ENCODE measurements around the gene SLC25A17.
"Not testable (repeated sequence)": the region's sequence is repeated elsewhere in the genome, so short reads cannot be mapped to it uniquely, and the experiment has no call there.

The SLC25A17 gene, protein sequence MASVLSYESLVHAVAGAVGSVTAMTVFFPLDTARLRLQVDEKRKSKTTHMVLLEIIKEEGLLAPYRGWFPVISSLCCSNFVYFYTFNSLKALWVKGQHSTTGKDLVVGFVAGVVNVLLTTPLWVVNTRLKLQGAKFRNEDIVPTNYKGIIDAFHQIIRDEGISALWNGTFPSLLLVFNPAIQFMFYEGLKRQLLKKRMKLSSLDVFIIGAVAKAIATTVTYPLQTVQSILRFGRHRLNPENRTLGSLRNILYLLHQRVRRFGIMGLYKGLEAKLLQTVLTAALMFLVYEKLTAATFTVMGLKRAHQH

DNA sequence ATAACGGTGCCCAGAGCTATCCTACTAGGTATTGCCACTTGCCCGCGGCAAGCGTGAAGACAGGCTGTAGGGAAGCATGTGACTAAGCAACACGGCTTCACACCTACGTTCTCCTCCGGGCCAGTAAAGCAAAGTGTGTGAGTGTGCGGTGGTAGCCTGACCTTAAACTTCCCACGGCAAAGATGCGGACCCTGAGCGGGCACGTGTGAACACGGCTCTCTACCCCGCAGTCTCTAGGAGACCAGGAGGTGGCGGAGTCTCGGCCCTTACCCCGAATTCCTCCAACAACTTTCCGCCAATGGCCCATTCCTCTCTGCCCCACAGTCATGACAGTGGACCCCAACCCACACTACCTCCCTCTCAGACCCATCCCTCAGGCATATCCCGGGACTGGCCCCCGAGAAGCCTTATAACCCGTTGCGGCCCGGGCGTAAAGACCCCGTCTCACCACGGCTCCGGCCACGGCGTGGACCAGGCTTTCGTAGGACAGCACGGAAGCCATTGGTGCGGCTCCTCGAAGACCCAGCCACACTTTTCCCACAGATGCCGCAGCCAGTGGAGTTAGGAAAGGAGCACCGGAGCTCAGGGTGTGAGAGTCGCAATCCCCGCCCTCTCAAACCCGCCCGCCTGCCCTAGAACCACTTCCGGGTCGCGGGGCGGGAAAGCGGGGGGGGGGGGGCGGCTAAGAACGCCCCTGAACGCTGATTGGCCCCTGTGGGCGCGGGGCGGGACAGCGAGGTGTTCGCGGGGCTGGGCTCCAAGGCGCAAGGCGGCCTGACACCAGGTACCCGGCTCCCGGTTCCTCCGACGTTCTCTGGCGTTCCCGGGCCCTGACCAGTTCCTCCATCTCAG lies at the start of gene SLC25A17:
Gene SLC25A17 (minus strand): TSS at position 600 of the 852 bp plus-strand sequence. CDS start 98 bp downstream, at position 502.
- peak; percentile 90 for DNase-seq

DNA sequence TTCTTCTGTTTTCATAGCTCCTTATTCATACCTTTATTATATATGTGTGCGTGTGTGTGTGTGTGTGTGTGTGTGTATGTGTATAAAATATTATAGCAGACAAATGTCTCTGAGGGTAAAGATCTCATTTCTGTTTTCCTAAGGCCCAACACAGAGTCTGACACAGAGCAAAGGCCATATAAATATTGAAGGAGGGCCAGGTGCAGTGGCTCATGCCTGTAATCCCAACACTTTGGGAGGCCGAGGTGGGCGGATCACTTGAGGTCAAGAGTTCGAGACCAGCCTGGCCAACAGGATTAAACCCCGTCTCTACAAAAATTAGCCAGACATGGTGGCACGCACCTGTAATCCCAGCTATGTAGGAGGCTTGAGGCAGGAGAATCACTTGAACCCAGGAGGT lies 49.2 kb upstream of the SLC25A17 start:
- DNase-seq = not testable (repeated sequence)

DNA sequence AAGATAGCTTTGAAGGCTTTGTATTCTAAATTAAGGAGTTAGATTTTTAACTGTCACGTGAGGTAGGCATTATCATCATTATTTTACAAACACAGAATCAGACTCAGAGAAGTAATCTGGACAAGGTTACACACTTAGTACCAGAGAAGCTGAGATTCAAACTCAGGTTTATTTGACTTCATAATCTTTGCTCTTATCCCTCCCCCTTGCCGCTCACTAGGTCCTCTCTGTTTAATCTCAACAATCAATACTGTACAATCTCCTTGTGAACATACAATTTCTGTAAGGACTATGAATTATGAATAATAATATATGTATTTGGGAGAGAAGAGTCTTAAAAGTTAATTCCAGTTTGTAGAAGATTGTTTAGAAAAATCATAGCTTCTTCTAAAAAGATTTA lies 48.0 kb upstream of the SLC25A17 start:
- DNase-seq = no peak

DNA sequence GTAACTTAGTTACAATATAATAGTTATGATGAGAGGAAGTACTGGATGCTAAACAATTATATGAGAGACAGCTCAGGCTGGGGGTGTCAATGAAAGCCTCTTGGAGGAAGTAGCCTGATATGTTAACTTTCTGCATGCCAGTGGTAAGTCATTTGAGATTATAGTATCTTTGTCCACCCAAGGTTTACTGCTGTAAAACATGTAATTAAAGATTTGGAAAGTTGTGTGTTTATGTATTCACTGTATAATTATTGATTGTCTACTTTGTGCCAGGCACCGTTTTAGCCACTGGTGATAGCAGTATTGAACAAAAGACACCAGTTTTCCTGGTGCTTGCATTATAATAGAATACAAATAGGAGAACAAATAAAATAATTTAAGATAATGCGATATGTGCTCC lies 43.4 kb upstream of the SLC25A17 start:
- no peak for DNase-seq

DNA sequence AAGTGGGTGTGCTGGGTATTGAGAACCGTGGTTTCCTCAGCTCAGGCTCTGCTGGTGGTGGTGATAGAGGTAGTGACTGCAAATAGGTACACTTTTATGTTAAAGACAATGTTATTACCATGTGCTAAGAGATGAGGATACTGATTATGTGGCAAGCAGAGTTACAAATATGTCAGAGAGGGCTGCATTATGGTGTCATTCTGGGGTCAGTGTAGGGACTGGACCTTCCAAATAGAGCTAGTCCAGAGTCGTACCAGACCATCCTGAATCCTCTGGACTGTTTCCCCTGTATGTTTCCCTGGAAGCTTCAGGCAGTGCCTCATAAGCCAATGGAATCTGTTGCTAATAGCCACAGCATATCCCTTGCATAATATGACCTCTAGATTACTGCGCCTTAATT lies 42.9 kb upstream of the SLC25A17 start, which contains the start of gene DNAJB7:
Gene DNAJB7 (minus strand): TSS at position 101 of the 400 bp plus-strand sequence. CDS start 119 bp downstream, outside the sequence.
- no peak for DNase-seq

DNA sequence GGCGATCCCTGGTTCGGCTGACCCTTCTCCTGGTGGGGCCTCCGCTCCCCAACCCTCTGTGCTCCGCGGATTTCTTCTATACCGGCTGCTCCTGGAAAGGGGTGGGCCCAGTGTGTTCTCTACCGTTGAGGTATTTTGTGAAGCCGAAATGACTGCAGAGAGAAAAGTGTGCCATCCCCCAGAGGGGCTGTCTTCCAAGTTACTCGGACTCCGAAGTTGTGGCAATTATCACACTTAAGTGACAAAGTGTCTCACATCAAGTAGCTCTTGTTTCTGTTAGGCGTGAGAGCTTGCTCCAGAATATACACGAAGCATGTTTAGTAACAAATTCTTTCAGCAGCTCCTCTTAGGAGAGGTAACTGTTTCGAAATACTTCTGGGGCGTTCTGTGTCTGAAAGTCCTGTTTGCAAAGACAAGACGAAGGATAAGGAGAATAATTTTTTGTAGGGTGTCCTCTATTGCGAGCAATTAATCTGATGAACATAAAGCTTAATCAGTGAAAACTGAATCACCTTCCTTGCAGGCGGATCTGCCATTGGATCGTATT lies 38.2 kb upstream of the SLC25A17 start:
- no peak for DNase-seq

DNA sequence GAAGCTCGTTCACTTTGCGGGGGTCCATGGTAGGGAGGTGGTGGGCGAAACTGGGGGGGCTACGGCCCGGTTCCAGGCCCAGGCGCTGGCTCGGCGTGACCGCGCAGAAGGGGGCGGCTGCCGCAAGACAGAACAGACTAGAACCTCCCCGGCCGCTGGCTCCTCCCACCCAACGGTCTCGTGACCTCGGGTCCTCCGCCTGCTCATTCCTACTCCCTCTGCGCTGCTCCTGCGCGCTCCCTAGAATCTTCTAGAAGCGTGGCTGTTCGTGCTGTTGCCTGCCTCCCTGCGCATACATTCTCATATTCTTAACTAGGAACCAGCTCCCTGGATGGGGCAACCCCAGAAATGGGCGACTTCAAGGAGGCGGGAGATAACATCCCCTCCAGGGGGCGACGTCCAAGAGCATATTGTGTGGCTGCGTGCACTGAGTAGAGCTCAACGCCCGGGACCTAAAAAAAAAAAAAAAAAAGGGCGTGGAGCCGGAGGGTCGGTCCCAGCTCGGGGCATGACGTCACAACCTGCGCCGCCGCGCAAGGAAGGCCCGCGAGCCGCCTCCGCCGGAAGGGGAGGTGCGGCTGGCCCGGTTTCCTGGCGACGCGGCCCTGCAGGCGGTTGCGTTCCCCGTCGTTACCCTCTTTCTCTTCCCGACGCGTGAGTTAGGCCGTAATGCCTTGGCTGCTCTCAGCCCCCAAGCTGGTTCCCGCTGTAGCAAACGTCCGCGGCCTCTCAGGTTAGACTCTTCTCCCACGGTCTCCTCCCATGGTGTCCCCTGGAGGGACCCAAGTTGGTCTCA lies 37.6 kb upstream of the SLC25A17 start, which contains the start of the genes ST13 and XPNPEP3:
Gene ST13 (minus strand): TSS at position 127 of the 796 bp plus-strand sequence. CDS start 99 bp downstream, at position 28.
Gene XPNPEP3 (plus strand): TSS at position 636 of the 796 bp plus-strand sequence. CDS start 34 bp downstream, at position 670.
- peak; percentile 98 for DNase-seq

DNA sequence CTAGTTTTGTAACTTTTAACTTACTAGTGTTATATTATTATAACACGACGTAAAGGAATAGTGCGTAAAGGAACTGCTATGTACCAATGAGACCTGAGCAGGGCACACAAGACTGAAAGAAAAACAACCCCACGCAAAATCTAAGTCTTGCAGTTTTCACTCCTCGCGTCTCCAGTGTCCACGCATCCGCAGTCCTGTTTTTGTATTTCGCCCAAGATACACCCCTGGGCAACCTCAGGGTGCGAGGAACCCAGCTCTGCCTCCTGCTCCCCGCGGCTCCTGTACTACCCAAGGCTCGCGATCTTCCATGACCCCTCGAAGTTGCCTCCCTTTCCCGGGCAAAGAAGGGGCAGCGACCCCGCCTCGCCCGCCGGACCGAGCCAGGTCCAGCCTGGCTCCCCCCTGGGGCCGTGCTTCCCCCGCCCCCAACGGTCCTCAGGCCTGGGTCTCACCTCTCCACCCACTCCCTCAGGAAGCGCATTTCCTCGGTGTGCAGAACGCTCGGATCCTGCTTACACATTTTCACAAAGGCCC lies 36.9 kb upstream of the SLC25A17 start:
- DNase-seq = peak; percentile 45

DNA sequence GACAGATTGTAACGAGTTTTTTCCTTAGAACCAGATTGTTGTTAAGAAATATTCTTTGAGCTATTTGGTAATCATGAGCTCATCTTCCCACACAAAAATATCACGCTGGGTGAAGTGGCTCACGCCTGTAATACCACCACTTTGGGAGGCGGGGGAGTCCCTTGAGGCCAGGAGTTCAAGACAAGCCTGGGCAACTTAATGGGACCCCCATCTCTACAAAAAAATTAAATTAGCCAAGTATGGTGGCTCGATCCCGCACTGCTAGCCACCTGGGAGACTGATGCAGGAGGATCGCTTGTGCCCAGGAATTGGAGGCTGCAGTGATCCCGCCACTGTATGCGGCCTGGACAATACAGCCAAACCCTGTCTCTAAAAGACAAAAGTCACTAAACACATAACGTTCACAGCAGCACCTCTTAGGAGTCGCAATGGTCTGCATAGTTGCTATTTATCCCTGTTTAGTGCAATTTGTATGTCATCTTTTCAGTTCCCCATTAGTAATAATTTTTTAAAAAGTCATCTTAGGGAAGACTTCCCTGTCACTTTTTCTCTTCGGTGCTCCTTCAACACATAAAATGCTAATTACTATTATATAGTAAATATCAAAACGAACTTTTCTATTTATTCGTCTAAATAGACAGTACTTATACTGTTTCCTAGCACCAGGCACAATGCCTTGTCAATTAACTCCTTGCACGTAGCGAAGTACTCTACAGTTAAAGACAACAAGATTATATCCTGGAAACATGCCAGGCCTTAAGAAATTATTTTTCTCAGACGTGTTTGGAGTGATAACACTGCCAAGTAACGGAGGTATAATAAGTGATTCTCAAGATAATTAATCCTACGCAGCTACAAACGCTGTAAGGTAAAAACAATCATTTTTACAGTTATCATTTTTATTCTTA lies 36.2 kb upstream of the SLC25A17 start:
- peak; percentile 80 for DNase-seq

DNA sequence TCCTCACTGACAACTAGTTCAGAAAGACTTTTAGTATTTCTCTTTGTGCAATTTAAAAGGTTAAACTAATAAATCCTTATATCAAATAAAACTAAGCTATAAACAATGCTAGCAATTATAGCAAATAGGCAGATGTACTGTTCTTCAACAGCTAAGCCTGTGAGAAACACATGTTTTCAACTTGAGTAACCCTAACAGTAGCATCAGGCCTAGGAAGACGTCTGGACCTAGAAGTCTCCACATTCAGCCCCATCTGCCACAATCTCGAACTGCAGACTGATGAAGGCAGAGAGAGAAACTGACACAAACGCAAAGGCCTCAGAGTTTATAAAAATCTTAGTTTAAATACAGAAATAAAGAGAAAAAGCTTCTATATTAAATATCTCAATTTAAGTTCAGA lies 34.8 kb upstream of the SLC25A17 start:
- DNase-seq = no peak

DNA sequence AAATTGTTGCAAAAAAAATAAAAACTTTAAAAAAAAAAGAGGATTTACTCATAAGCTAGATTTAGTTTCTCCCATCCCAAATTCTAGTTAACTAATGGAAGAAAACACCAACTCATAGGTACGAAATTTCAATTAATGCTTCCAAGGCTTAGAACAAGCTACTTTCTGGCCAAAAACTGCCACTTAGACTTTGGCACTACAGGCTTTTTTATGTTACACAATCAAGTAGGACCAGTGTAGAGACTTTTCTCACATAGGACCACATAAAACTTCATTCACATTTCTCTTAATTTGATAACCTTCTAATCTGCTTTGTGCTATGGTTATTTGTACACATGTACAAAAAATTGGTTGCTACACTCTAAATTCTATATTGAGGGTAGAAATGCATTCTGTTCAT lies 34.2 kb upstream of the SLC25A17 start:
- no peak for DNase-seq

DNA sequence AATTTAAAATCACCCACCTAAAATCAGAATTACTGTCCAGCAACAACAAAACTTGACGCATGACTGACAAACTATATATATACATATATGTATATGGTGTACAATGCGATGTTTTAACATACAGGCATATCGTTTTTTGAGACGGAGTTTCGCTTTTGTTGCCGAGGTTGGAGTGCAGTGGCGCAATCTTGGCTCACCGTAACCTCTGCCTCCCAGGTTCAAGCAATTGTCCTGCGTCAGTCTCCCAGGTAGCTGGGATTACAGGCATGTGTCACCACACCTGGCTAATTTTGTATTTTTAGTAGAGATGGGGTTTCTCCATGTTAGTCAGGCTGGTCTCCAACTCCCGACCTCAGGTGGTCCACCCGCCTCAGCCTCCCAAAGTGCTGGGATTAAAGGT lies 26.7 kb upstream of the SLC25A17 start:
- DNase-seq = not testable (repeated sequence)

DNA sequence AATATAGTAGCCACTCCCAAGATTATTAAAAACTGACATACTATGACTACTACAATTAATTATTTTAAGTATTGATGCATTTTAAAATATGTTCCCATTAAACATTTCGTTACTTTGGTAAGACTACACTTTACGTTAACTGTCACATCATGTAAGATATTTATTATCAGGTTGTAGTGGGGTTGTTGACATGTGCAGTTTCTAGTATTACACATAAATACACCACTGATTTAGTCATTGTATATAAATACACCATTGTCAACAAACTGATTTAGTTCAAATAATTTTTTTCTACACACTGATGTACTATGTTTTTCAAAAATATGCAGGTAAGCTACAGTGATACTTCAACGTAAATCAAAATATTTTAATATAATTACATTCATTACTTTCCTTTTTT lies 25.8 kb upstream of the SLC25A17 start:
- DNase-seq = no peak

DNA sequence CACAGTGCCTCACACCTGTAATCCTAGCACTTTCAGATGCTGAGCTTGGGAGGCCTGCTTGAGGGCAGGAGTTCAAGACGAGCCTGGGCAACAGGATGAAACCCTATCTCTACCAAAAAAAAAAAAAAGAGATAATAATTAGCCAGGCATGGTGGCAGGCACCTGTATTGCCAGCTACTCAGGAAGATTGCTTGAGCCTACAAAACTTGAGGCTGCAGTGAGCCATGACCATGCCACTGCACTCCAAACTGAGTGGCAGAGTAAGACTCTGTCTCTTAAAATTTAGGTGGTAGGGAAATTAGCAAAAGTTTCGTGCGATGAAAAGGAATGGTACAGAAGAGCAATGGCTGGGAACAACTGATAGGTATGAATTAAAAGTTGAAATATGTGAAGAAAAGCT lies 19.3 kb upstream of the SLC25A17 start:
- no peak for DNase-seq

DNA sequence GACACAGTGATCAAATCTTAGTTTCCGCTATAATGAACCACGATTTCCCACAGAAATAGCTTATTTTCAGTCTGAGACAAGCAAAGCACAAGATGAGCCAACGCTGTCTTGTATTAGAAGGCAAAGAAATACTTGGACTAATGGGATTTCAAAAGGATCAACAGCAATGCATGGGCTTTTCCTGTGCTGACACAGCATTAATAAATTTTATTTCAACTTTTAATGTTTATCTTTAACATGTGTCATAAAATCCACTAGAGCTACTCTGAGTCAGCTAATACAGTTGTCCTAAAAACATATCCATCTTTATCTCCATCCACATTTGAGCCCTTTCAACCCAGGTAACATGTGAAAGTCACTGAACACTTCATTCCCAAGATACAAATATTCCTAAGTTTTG lies 15.5 kb upstream of the SLC25A17 start:
- DNase-seq = no peak

DNA sequence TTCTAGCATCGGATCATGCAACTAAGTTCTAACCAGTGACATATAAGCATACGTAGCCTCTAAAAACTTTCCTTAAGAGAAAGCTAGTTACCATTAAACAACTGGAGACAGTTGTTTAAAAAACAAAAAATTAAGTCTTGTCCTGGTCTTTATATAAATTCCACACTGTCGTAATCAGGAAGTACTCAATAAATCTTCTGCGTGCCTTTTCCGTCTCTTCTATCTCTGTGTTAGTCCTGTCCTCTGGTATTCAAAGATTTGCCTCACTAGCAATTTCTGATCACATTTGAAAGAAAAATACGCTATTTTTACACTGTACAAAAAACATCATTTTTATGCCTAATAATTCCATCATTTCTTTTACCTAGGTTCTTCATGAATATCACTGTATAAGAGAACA lies 10.0 kb upstream of the SLC25A17 start:
- DNase-seq = no peak

DNA sequence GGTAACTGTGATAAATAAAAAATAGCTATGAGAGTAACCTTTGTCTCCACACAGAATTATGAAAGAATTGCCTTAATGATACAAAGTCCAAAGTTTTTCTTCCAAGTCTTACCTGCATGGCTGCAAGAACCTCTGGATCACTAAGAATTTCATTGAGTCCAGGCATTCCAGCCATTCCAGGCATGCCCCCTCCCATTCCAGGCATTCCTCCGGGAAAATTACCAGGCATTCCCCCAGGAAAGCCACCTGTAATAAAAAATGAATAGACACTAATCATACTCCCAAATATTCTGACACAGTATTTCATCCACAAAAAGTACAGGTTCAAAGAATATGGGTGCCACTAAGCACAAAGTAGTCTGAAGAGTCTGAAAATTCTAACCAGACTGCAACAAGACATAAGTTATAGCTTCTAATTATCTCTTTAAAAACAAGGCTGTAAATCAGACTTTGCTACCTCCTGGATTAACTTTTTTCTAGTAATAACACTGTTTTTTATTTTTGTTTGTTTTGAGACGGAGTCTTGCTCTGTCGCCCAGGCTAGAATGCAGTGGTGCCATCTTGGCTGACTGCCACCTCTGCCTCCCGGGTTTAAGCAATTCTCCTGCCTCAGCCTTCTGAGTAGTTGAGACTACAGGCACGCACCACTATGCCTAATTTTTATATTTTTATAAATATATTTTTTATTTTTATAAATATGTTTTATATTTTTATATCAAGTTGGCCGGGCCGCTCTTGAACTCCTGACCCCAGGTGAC lies 8.0 kb upstream of the SLC25A17 start:
- DNase-seq = no peak

DNA sequence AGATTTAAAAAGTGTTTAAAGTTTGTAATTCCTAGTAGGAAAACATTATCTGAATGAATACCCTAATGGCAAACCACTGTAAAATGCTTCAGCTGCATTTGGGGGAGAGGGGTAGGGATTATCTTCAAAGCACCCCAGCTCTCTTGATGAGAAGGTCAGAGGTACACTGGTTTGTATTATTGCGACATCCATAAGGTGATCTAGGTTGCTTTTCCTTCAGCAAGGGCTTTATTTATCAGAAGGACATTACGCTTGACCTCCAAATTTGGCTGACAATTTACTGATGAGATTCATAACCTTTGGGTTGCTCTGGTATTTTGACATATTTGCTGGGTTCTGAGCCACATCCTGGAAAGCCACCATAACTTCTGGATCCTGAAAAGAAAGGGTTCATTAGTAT lies 7.1 kb upstream of the SLC25A17 start:
- DNase-seq = not testable (repeated sequence)

DNA sequence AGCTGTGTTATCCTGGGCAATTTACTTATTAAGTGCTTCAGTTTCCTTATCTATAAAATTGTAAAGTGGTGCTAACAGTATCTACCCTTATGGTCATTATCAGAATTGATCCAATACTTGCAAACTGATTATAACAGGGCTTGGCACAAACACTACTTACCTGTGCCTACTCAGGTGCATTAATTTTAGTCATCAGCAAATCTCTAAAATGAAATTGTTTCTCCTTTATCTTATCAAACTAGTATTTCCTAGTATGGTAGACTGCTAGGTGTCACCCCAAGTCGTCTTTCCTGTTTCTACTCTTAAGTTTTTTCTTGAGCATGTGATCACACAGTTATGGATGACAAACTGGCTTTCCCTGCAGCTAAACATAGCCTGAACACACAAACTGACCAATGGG lies 4.3 kb upstream of the SLC25A17 start:
- no peak for DNase-seq

DNA sequence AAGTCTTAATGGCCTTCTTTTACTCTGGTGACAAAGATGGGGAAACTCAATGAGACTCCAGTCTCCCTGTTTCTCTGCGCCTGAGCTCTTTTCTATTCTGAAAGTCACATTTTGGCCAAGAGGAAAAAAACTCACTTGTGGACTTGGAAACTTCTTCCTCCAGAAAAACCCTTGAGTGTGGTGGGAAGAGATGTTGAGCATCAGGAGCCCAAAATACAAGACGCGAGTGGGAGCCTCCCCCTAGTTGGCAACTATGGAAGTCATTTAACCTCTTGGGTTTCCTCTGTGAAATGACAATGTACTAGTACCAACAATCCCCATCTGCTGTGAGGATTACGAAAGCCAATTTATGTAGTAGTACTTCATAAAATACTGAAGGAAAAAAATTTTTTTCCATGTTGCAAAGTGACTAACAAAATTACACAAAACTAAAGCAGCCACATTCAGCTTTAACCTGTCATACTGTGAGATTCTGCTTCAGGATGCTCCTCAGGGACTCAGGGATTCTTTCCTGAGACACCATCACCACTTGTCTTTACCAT lies 524 bp upstream of the SLC25A17 start:
- DNase-seq = peak; percentile 3
